Ishikawa (cell line): ENCODE measurements around the gene CCT5.

Experiments
- CREB1 ChIP-seq: IDR thresholded peaks from 2 replicates; pipeline ENCODE4 v1.6.1; 2012; ENCODE audit warnings: low read depth
- YY1 ChIP-seq: IDR thresholded peaks from 2 replicates; pipeline ENCODE4 v1.6.1; 2012; ENCODE audit warnings: low read depth

DNA sequence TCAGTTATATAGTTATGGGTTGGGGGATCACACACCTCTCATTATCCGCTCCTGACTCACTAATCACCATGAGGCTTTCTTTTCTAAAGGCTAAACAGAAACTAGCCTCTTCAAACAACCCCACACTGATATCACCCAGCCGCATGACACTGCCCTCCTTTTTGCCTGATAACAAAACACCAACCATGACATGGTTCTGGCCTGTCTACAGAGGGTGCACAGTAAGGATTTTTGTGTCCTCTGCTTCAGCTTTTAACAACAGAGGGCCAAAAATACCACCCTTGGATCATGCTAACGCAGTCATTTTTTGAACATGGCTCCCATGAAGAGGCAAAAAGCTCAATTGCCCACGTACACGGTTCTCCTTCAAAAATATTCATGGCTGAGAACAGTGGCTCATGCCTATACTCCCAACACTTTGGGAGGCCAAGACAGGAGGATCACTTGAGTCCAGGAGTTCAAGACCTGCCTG is 53.7 kb downstream of the CCT5 start:
- no peak for TF ChIP-seq YY1
- no peak for TF ChIP-seq CREB1
